ENCODE measurements around the gene GTPBP2. TPM values are rescaled to one million over a fixed set of nuclear protein-coding genes. Genes with fewer than 3 reads are reported as not detected.
A peak's percentile ranks its signal among the peaks of the same experiment; 100 is the strongest.

GTPBP2 gene
- total and polyA plus RNA-seq, 2 of the 8 experiments (the other 6 are each of a cell fraction or from before 2014, with no cell fraction given), result 58.3 to 86.1 TPM

DNA sequence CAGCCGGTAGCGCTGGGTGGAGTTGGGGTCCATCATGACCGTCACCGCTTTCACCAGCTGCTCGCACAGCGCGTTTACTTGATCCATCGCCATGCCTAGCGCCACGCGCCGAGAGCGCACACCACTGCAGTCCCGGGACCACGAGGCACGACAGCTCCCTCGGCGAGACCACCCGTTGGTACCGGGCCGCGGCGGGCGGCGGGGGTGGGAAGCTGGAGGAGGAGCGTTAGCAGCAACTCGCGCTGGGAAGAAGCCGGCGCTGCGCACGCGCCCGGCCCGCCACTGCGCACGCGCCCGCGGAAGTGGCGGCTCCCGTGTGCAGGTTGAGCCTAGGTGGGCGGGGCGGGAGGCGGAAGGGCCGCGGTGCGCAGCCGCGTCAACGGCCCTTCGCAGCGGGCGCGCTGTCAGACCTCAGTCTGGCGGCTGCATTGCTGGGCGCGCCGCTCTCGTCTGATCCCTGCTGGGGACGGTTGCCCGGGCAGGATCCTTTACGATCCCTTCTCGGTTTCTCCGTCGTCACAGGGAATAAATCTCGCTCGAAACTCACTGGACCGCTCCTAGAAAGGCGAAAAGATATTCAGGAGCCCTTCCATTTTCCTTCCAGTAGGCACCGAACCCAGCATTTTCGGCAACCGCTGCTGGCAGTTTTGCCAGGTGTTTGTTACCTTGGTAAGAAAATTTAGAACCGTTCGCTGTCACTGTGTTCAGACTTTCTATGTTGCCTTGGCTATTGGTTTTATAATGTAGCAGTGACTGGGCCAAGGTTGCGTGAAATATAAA, 53.1 kb downstream of the GTPBP2 start, which contains the start of the genes POLH and XPO5 (continued):
- TF ChIP-seq CHD1 (IDR thresholded peaks at IDR 0.05; ENCODE audit: low read depth, low read length) (no peak), ASH2L (IDR thresholded peaks at IDR 0.05; ENCODE audit: low read length) (peak; percentile 82), EGR1 (IDR thresholded peaks at IDR 0.05; ENCODE audit: borderline replicate concordance, low read depth, low read length) (no peak; the same call in 1 of the 2 replicates), CBX5 (IDR thresholded peaks at IDR 0.05; ENCODE audit: low read depth, low read length) (no peak), YY1 (IDR thresholded peaks at IDR 0.05; ENCODE audit: low read depth, low read length) (no peak), KDM5A (IDR thresholded peaks at IDR 0.05; ENCODE audit: low read length) (no peak; the same call in 1 of the 2 replicates), FOSL1 (IDR thresholded peaks at IDR 0.05; ENCODE audit: insufficient read depth, low read depth, low read length) (0 out of 2 replicates have a peak, but pooled peaks have one; percentile 14), RAD21 (IDR thresholded peaks at IDR 0.05 in 1 of 2, conservative IDR thresholded peaks at IDR 0.05 in 1 of 2; ENCODE audit: low read depth in 2 of 2, low read length in 2 of 2) (no peak), NANOG (IDR thresholded peaks at IDR 0.05; ENCODE audit: insufficient read depth, low read depth, low read length, poor library complexity, severe bottlenecking) (peak; percentile 20), GTF2F1 (IDR thresholded peaks at IDR 0.05; ENCODE audit: borderline replicate concordance, low read depth, low read length) (no peak), EZH2 (IDR thresholded peaks at IDR 0.05; ENCODE audit: low read depth, low read length, severe bottlenecking) (no peak), BRCA1 (IDR thresholded peaks at IDR 0.05; ENCODE audit: low read depth, low read length) (no peak), PHF8 (conservative IDR thresholded peaks at IDR 0.05; ENCODE audit: low read depth, low read length) (peak; percentile 70), RXRA (IDR thresholded peaks at IDR 0.05; ENCODE audit: insufficient read depth, low read depth, low read length) (no peak), RBBP5 (IDR thresholded peaks at IDR 0.05; ENCODE audit: borderline replicate concordance, low read depth, low read length) (peak; percentile 96; the same call in 1 of the 2 replicates), HDAC2 (IDR thresholded peaks at IDR 0.05; ENCODE audit: borderline replicate concordance in 1 of 2, low read depth in 2 of 2, low read length in 2 of 2) (peak in 1 of 2 experiments; percentile 88; a peak in 1 of 4 replicates), SP1 (IDR thresholded peaks at IDR 0.05; ENCODE audit: low read depth, low read length) (no peak), RFX5 (IDR thresholded peaks at IDR 0.05; ENCODE audit: borderline replicate concordance, low read depth, low read length) (no peak), SAP30 (IDR thresholded peaks at IDR 0.05; ENCODE audit: insufficient read depth, insufficient replicate concordance, low read length) (peak; percentile 92), SIRT6 (IDR thresholded peaks at IDR 0.05; ENCODE audit: low read length) (no peak), SP4 (IDR thresholded peaks at IDR 0.05; ENCODE audit: low read length) (no peak)
- TF ChIP-seq, protein P1, sequence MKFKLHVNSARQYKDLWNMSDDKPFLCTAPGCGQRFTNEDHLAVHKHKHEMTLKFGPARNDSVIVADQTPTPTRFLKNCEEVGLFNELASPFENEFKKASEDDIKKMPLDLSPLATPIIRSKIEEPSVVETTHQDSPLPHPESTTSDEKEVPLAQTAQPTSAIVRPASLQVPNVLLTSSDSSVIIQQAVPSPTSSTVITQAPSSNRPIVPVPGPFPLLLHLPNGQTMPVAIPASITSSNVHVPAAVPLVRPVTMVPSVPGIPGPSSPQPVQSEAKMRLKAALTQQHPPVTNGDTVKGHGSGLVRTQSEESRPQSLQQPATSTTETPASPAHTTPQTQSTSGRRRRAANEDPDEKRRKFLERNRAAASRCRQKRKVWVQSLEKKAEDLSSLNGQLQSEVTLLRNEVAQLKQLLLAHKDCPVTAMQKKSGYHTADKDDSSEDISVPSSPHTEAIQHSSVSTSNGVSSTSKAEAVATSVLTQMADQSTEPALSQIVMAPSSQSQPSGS (IDR thresholded peaks at IDR 0.05; ENCODE audit: low read length), result no peak
